GM23338 (cell line): ENCODE measurements around the gene CDK13. TPM values are rescaled to one million over a fixed set of nuclear protein-coding genes. Genes with fewer than 3 reads are reported as not detected.

Source experiments
- EZH2phosphoT487 ChIP-seq: fragments of 200-600 bp; sonication (generic); IDR thresholded peaks from one replicate; pipeline ENCODE4 v1.8.1; 2018; ENCODE audit warnings: antibody characterized with exemption; ENCODE audit not compliant: unreplicated experiment
- REST ChIP-seq: IDR thresholded peaks from one replicate; pipeline ENCODE4 v1.6.1; 2018; ENCODE audit warnings: antibody characterized with exemption; ENCODE audit not compliant: unreplicated experiment
- STAT1 ChIP-seq: IDR thresholded peaks from one replicate; pipeline ENCODE4 v1.6.1; 2016; ENCODE audit warnings: antibody characterized with exemption; ENCODE audit not compliant: unreplicated experiment
- ZNF331 ChIP-seq: fragments of 250-450 bp; sonication (Bioruptor Pico); IDR thresholded peaks from 2 replicates; pipeline ENCODE4 v1.5.0; 2020; ENCODE audit warnings: low read depth, mild to moderate bottlenecking, moderate library complexity
- ZNF462 ChIP-seq: fragments of 250-450 bp; sonication (Bioruptor Pico); IDR thresholded peaks from 2 replicates; pipeline ENCODE4 v1.5.0; 2020; ENCODE audit warnings: mild to moderate bottlenecking, moderate library complexity
- polyA plus RNA-seq: library from polyadenylated mRNA; unstranded; fragments of >200 nt; fragmentation: Nextera tagmentation; extraction: Ambion mirVana; gene quantifications from 2 replicates; pipeline ENCODE4 v1.2.1, GENCODE V29; 2016
- total RNA-seq: library from RNA; depleted of rRNA; stranded (reverse); fragments of >200 nt; shearing (Covaris generic); gene quantifications from 2 replicates; pipeline ENCODE4 v1.2.3, GENCODE V29; 2014
- TF ChIP-seq, protein P1 (sequence below), 2 experiments: fragments of 200-600 bp in 1 of 2; sonication (generic) in 1 of 2; conservative IDR thresholded peaks; 2 replicates each; pipeline versions ENCODE4 v1.5.1 to v1.6.1; 2016 to 2017; ENCODE audit warnings: antibody characterized with exemption in 2 of 2, low read depth in 2 of 2, mild to moderate bottlenecking in 2 of 2, moderate library complexity in 1 of 2

Gene CDK13
- total and polyA plus RNA-seq, 2 experiments from 2014 or later, result 39.4 to 80.2 TPM

DNA sequence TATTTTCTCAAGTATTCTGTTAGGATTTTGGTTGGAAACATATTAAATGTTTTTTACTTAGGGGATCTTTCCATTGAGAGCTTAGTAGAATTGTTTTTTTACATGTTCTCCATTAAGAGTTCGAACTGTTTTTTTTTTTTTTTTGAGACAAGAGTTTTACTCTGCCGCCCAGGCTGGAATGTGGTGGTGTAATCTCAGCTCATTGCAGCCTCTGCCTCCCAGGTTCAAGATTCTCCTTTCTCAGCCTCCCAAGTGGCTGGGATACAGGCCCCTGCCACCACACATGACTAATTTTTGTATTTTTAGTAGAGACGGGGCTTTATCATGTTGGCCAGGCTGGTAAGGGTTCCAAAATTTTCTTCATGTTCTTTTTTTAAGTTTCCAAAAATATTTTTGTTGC, 151.1 kb downstream of the CDK13 start (continued):
- no peak for TF ChIP-seq ZNF462 (CRISPR knock-in tag)
- TF ChIP-seq, protein P1, sequence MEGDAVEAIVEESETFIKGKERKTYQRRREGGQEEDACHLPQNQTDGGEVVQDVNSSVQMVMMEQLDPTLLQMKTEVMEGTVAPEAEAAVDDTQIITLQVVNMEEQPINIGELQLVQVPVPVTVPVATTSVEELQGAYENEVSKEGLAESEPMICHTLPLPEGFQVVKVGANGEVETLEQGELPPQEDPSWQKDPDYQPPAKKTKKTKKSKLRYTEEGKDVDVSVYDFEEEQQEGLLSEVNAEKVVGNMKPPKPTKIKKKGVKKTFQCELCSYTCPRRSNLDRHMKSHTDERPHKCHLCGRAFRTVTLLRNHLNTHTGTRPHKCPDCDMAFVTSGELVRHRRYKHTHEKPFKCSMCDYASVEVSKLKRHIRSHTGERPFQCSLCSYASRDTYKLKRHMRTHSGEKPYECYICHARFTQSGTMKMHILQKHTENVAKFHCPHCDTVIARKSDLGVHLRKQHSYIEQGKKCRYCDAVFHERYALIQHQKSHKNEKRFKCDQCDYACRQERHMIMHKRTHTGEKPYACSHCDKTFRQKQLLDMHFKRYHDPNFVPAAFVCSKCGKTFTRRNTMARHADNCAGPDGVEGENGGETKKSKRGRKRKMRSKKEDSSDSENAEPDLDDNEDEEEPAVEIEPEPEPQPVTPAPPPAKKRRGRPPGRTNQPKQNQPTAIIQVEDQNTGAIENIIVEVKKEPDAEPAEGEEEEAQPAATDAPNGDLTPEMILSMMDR (conservative IDR thresholded peaks at IDR 0.05; ENCODE audit: low read depth in 2 of 2), result no peak
- no peak for TF ChIP-seq STAT1
- TF ChIP-seq ZNF331 (CRISPR knock-in tag), result no peak
- TF ChIP-seq EZH2phosphoT487, result no peak
- no peak for TF ChIP-seq REST
